Panc1 (cell line): ENCODE measurements around the gene LYZL1.
"Not testable (repeated sequence)": the region's sequence is repeated elsewhere in the genome, so short reads cannot be mapped to it uniquely, and the experiment has no call there.

Experiments used
- CTCF ChIP-seq: fragments of 450-650 bp; IDR thresholded peaks from 2 replicates; pipeline ENCODE4 v1.5.1; 2017; ENCODE audit warnings: mild to moderate bottlenecking
- POLR2AphosphoS5 ChIP-seq: IDR thresholded peaks from 2 replicates; pipeline ENCODE4 v1.6.1; 2012; ENCODE audit warnings: mild to moderate bottlenecking, low read depth, low read length, moderate library complexity
- REST ChIP-seq, 2 experiments: IDR thresholded peaks; 2 replicates each; pipeline ENCODE4 v1.6.1; 2011 to 2012; ENCODE audit warnings: low read depth in 2 of 2, control low read depth in 1 of 2, low read length in 1 of 2, mild to moderate bottlenecking in 1 of 2, moderate library complexity in 1 of 2; ENCODE audit not compliant: insufficient read depth in 1 of 2

- not testable (repeated sequence) for TF ChIP-seq CTCF; POLR2AphosphoS5; REST (IDR thresholded peaks at IDR 0.05; ENCODE audit: insufficient read depth in 1 of 2, low read depth in 2 of 2, low read length in 1 of 2)
Measured at GRCh38 chr10:29288906-29289305, at the start of gene LYZL1.
